HEK293T (cell line): Measurements from ENCODE around the gene VWCE.

Source experiments
- ARNT ChIP-seq: fragments of 450-650 bp; IDR thresholded peaks from 2 replicates; pipeline ENCODE4 v1.6.1; 2017; ENCODE audit warnings: mild to moderate bottlenecking
- BHLHE40 ChIP-seq: fragments of 450-650 bp; IDR thresholded peaks from 2 replicates; pipeline ENCODE4 v1.6.1; 2016; ENCODE audit warnings: mild to moderate bottlenecking, moderate library complexity, borderline replicate concordance
- CTBP1 ChIP-seq: fragments of 450-650 bp; IDR thresholded peaks from 2 replicates; pipeline ENCODE4 v1.6.1; 2016; ENCODE audit warnings: borderline replicate concordance
- FOXM1 ChIP-seq: fragments of 450-650 bp; IDR thresholded peaks from 2 replicates; pipeline ENCODE4 v1.6.1; 2017; ENCODE audit warnings: mild to moderate bottlenecking, borderline replicate concordance
- NFRKB ChIP-seq: fragments of 450-650 bp; IDR thresholded peaks from 2 replicates; pipeline ENCODE4 v1.6.1; 2016; ENCODE audit warnings: mild to moderate bottlenecking, moderate library complexity
- SP1 ChIP-seq: fragments of 450-650 bp; IDR thresholded peaks from 2 replicates; pipeline ENCODE4 v1.6.1; 2017
- SUZ12 ChIP-seq: fragments of 450-650 bp; IDR thresholded peaks from 2 replicates; pipeline ENCODE4 v1.6.1; 2016; ENCODE audit warnings: mild to moderate bottlenecking
- TARDBP ChIP-seq: fragments of 450-650 bp; IDR thresholded peaks from 2 replicates; pipeline ENCODE4 v1.6.1; 2016
- ZNF384 ChIP-seq: fragments of 450-650 bp; IDR thresholded peaks from 2 replicates; pipeline ENCODE4 v1.6.1; 2016
- TF ChIP-seq, protein P1 (sequence below): fragments of 450-650 bp; IDR thresholded peaks from 2 replicates; pipeline ENCODE4 v1.6.1; 2016

DNA sequence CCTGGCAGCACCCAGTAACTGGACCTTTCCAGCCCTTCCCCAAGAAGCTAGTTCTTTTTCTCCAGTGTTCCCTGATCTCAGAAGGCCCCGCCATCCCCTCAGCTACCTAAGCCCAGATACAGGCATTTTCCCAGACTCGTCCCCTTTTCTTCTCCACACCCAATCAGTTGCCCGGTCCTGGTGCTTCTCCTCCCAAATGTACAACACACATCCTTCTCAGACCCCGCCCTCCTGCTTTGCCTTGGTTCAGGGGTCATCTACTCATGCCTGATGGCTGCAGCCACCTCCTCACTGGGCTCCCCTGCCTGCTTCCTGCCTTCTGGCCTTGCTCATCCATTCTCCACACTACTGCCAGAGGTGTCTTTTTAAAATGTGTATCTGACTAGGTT lies 44.4 kb upstream of the VWCE start:
- TF ChIP-seq NFRKB (no peak), BHLHE40 (no peak), ARNT (no peak), FOXM1 (no peak), TARDBP (no peak), SUZ12 (no peak), SP1 (no peak), ZNF384 (no peak), CTBP1 (no peak)
- TF ChIP-seq, protein P1, sequence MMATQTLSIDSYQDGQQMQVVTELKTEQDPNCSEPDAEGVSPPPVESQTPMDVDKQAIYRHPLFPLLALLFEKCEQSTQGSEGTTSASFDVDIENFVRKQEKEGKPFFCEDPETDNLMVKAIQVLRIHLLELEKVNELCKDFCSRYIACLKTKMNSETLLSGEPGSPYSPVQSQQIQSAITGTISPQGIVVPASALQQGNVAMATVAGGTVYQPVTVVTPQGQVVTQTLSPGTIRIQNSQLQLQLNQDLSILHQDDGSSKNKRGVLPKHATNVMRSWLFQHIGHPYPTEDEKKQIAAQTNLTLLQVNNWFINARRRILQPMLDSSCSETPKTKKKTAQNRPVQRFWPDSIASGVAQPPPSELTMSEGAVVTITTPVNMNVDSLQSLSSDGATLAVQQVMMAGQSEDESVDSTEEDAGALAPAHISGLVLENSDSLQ, result no peak
